KOPT-K1 (cell line): ENCODE data around the gene DAB2IP.

Source experiments
- H3K27ac ChIP-seq: fragments of 200-600 bp; sonication (generic); 2 replicates; pipeline ENCODE4 v1.5.1; 2016; ENCODE audit warnings: antibody characterized with exemption, mild to moderate bottlenecking, low read depth, low read length; ENCODE audit not compliant: poor library complexity, severe bottlenecking
- H3K36me3 ChIP-seq: fragments of 200-600 bp; sonication (generic); 2 replicates; pipeline ENCODE4 v1.5.1; 2017; ENCODE audit warnings: antibody characterized with exemption, mild to moderate bottlenecking, low read length, moderate library complexity; ENCODE audit not compliant: insufficient read depth
- H3K9me3 ChIP-seq: fragments of 200-600 bp; sonication (generic); 2 replicates; pipeline ENCODE4 v1.5.1; 2017; ENCODE audit warnings: antibody characterized with exemption, low read length, mild to moderate bottlenecking; ENCODE audit not compliant: insufficient read depth, poor library complexity, severe bottlenecking

The DAB2IP gene

GRCh38 chr9:121814594-121814993 is 163.2 kb downstream of the DAB2IP start:
- no peaks in the 10 kb centered on the region for H3K9me3 ChIP-seq
- H3K36me3 ChIP-seq: no peaks in the 10 kb centered on the region
- H3K27ac ChIP-seq: no peak overlapping the region

- H3K36me3 ChIP-seq: no peaks in the 10 kb centered on the region
- no peak overlapping the region for H3K27ac ChIP-seq
- no peaks in the 10 kb centered on the region for H3K9me3 ChIP-seq
Observed at GRCh38 chr9:121815084-121815483, 163.7 kb downstream of the DAB2IP start.

GRCh38 chr9:121815546-121816448 is 164.4 kb downstream of the DAB2IP start:
- H3K9me3 ChIP-seq: no peaks in the 10 kb centered on the region
- H3K36me3 ChIP-seq: no peaks in the 10 kb centered on the region
- H3K27ac ChIP-seq: no peak overlapping the region

GRCh38 chr9:121816449-121816817 is 165.0 kb downstream of the DAB2IP start:
- no peaks in the 10 kb centered on the region for H3K36me3 ChIP-seq
- H3K9me3 ChIP-seq: no peaks in the 10 kb centered on the region
- no peak overlapping the region for H3K27ac ChIP-seq

- Histone ChIP-seq H3K27ac (no peak overlapping the region), H3K9me3 (no peaks in the 10 kb centered on the region), H3K36me3 (no peaks in the 10 kb centered on the region)
Observed at GRCh38 chr9:121816845-121817450, 165.5 kb downstream of the DAB2IP start.

- Histone ChIP-seq H3K36me3 (no peaks in the 10 kb centered on the region), H3K9me3 (no peaks in the 10 kb centered on the region), H3K27ac (no peak overlapping the region)
Observed at GRCh38 chr9:121817476-121817875, 166.0 kb downstream of the DAB2IP start.

GRCh38 chr9:121818016-121818661 is 166.7 kb downstream of the DAB2IP start:
- Histone ChIP-seq H3K9me3 (no peaks in the 10 kb centered on the region), H3K27ac (no peak overlapping the region), H3K36me3 (no peaks in the 10 kb centered on the region)

- Histone ChIP-seq H3K9me3 (no peaks in the 10 kb centered on the region), H3K36me3 (no peaks in the 10 kb centered on the region), H3K27ac (no peak overlapping the region)
Observed at GRCh38 chr9:121818841-121819427, 167.5 kb downstream of the DAB2IP start.

- Histone ChIP-seq H3K9me3 (no peaks in the 10 kb centered on the region), H3K27ac (no peak overlapping the region), H3K36me3 (no peaks in the 10 kb centered on the region)
Observed at GRCh38 chr9:121819428-121820231, 168.2 kb downstream of the DAB2IP start.

- Histone ChIP-seq H3K27ac (no peak overlapping the region), H3K36me3 (no peaks in the 10 kb centered on the region), H3K9me3 (no peaks in the 10 kb centered on the region)
Observed at GRCh38 chr9:121820286-121821005, 169.0 kb downstream of the DAB2IP start.

- H3K27ac ChIP-seq: no peak overlapping the region
- no peaks in the 10 kb centered on the region for H3K36me3 ChIP-seq
- H3K9me3 ChIP-seq: no peaks in the 10 kb centered on the region
Observed at GRCh38 chr9:121821326-121821725, 169.9 kb downstream of the DAB2IP start.

- no peak overlapping the region for H3K27ac ChIP-seq
- no peaks in the 10 kb centered on the region for H3K9me3 ChIP-seq
- H3K36me3 ChIP-seq: no peaks in the 10 kb centered on the region
Observed at GRCh38 chr9:121822093-121823085, 171.0 kb downstream of the DAB2IP start.

- Histone ChIP-seq H3K36me3 (no peaks in the 10 kb centered on the region), H3K9me3 (no peaks in the 10 kb centered on the region), H3K27ac (no peak overlapping the region)
Observed at GRCh38 chr9:121823451-121824169, 172.2 kb downstream of the DAB2IP start.
